Pons (tissue), 1 donor: ENCODE results near the gene MEST.
"Not testable (repeated sequence)": the region's sequence is repeated elsewhere in the genome, so short reads cannot be mapped to it uniquely, and the experiment has no call there.

Source experiments
- DNase-seq: peaks from one replicate; pipeline ENCODE4 v3.0.0-alpha.2; 2016; ENCODE audit warnings: low spot score

MEST gene

GRCh38 chr7:130485734-130486113 is 6.2 kb upstream of the MEST start:
- no peak for DNase-seq

GRCh38 chr7:130486114-130486953 is 5.6 kb upstream of the MEST start:
- peak; percentile 35 for DNase-seq

- DNase-seq = no peak
Measured at GRCh38 chr7:130486954-130487436, 4.9 kb upstream of the MEST start.

GRCh38 chr7:130488392-130489139 is 3.3 kb upstream of the MEST start:
- peak; percentile 35 for DNase-seq

GRCh38 chr7:130489140-130489983 is 2.5 kb upstream of the MEST start:
- peak; percentile 25 for DNase-seq

- no peak for DNase-seq
Measured at GRCh38 chr7:130490311-130490791, 1.5 kb upstream of the MEST start.

GRCh38 chr7:130490888-130491804 is 739 bp upstream of the MEST start:
- DNase-seq = peak; percentile 15

GRCh38 chr7:130492523-130493274 is 814 bp downstream of the MEST start:
- no peak for DNase-seq

- no peak for DNase-seq
Measured at GRCh38 chr7:130493275-130493873, 1.5 kb downstream of the MEST start.

- no peak for DNase-seq
Measured at GRCh38 chr7:130494431-130494858, 2.6 kb downstream of the MEST start.

- no peak for DNase-seq
Measured at GRCh38 chr7:130500463-130500862, 8.6 kb downstream of the MEST start.

- DNase-seq = no peak
Measured at GRCh38 chr7:130500910-130501309, 9.0 kb downstream of the MEST start.

- no peak for DNase-seq
Measured at GRCh38 chr7:130505753-130506152, 13.9 kb downstream of the MEST start.

- no peak for DNase-seq
Measured at GRCh38 chr7:130506358-130506757, 14.5 kb downstream of the MEST start.

GRCh38 chr7:130512038-130512437 is 20.2 kb downstream of the MEST start:
- not testable (repeated sequence) for DNase-seq

- no peak for DNase-seq
Measured at GRCh38 chr7:130513447-130513846, 21.6 kb downstream of the MEST start.

GRCh38 chr7:130515315-130516040 is 23.6 kb downstream of the MEST start:
- no peak for DNase-seq

- DNase-seq = no peak
Measured at GRCh38 chr7:130521258-130521951, 29.5 kb downstream of the MEST start.
